ENCODE data around the gene MVK.

The MVK gene

DNA sequence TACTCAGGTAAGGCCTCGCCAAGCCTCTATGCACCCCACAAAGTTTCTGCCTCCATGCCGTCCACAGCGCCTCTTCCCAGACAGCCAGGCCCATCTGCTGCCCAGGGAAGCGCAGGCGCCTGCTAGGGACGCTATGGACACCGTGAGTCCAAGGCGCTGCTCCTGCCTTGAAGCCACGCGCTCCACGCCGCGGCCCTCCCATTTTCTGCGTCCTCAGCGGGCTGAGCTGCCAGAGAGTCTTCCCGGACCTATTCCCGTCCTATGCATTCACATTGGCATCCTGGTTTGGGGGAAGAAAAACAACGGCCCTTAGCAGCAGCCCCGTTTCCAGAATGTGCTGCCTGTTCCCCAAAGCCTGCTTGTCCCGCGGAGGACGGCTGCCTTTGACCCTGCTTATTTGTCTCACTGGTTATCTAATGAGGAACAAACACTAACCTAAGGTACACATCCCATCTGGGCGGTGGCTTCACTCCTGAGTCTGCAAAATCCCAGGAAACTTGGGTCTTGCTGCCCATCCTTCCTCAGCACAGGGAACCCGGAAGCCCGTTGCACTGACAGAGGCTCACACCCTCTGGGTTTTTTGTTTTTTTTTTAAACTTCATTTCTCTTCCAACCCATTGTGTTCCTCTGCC lies 38.2 kb upstream of the MVK start:
- no peaks in the 10 kb centered on the region for H3K9me3 ChIP-seq (ENCODE audit: low read length)

DNA sequence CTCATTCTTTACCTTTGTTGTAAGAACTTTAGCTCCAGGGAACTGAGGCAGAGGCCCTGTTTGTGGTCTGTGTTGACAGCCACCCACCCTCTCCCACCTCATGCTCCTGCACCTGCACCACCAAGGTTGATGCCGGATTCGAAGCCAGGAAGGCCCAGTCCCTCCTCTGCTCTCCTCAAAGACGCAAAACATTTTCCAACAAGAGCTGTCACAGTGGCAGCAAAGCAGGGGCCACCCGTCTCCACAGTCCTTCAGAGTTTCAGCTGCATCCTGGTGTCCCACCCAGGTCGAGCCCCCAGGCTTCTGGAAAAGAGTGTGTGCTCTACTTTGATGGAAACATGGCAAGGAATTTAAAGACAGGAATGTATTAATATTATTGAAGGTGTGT lies 37.7 kb upstream of the MVK start:
- Histone ChIP-seq H3K4me1 (ENCODE audit: insufficient read depth, low read length, severe bottlenecking) (no peaks in the 10 kb centered on the region), H2AFZ (ENCODE audit: low read length) (no peak overlapping the region), H3K9me3 (ENCODE audit: low read length) (no peaks in the 10 kb centered on the region), H3K27ac (ENCODE audit: low read depth, low read length, poor library complexity, severe bottlenecking) (no peak overlapping the region), H3F3A (ENCODE audit: insufficient read depth, low read length) (no peaks in the 10 kb centered on the region), H3K4me2 (ENCODE audit: low read length) (no peak overlapping the region), H4K20me1 (ENCODE audit: insufficient read depth, low read length) (no peaks in the 10 kb centered on the region), H3K79me2 (ENCODE audit: insufficient read depth, low read length) (no peaks in the 10 kb centered on the region), H3K27me3 (ENCODE audit: insufficient read depth, low read length) (no peaks in the 10 kb centered on the region), H3K9me2 (ENCODE audit: low read depth, low read length) (no peaks in the 10 kb centered on the region), H3K4me3 (ENCODE audit: low read depth, low read length, poor library complexity, severe bottlenecking) (no peak overlapping the region), H3K36me3 (ENCODE audit: insufficient read depth, low read length) (no peaks in the 10 kb centered on the region), H3K9ac (ENCODE audit: low read length) (no peak overlapping the region)
- TF ChIP-seq, protein P1, sequence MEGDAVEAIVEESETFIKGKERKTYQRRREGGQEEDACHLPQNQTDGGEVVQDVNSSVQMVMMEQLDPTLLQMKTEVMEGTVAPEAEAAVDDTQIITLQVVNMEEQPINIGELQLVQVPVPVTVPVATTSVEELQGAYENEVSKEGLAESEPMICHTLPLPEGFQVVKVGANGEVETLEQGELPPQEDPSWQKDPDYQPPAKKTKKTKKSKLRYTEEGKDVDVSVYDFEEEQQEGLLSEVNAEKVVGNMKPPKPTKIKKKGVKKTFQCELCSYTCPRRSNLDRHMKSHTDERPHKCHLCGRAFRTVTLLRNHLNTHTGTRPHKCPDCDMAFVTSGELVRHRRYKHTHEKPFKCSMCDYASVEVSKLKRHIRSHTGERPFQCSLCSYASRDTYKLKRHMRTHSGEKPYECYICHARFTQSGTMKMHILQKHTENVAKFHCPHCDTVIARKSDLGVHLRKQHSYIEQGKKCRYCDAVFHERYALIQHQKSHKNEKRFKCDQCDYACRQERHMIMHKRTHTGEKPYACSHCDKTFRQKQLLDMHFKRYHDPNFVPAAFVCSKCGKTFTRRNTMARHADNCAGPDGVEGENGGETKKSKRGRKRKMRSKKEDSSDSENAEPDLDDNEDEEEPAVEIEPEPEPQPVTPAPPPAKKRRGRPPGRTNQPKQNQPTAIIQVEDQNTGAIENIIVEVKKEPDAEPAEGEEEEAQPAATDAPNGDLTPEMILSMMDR (IDR thresholded peaks at IDR 0.05; ENCODE audit: low read length) = no peak
- no peak for TF ChIP-seq EZH2 (IDR thresholded peaks at IDR 0.05; ENCODE audit: borderline replicate concordance, low read length)

More for the DNA sequence above, 38.2 kb upstream of the MVK start:
- H3K4me1 ChIP-seq (ENCODE audit: insufficient read depth, low read length, severe bottlenecking) = no peaks in the 10 kb centered on the region
- H4K20me1 ChIP-seq (ENCODE audit: insufficient read depth, low read length) = no peaks in the 10 kb centered on the region
- H3K4me2 ChIP-seq (ENCODE audit: low read length) = no peak overlapping the region
- no peak overlapping the region for H3K9ac ChIP-seq (ENCODE audit: low read length)
- TF ChIP-seq, protein P1 (IDR thresholded peaks at IDR 0.05; ENCODE audit: low read length) = no peak
- TF ChIP-seq EZH2 (IDR thresholded peaks at IDR 0.05; ENCODE audit: borderline replicate concordance, low read length) = no peak
- no peaks in the 10 kb centered on the region for H3F3A ChIP-seq (ENCODE audit: insufficient read depth, low read length)
- H3K9me2 ChIP-seq (ENCODE audit: low read depth, low read length) = no peaks in the 10 kb centered on the region
- no peaks in the 10 kb centered on the region for H3K36me3 ChIP-seq (ENCODE audit: insufficient read depth, low read length)
- H3K79me2 ChIP-seq (ENCODE audit: insufficient read depth, low read length) = no peaks in the 10 kb centered on the region
- H3K27me3 ChIP-seq (ENCODE audit: insufficient read depth, low read length) = no peaks in the 10 kb centered on the region
- no peak overlapping the region for H2AFZ ChIP-seq (ENCODE audit: low read length)
- H3K4me3 ChIP-seq (ENCODE audit: low read depth, low read length, poor library complexity, severe bottlenecking) = no peak overlapping the region
- no peak overlapping the region for H3K27ac ChIP-seq (ENCODE audit: low read depth, low read length, poor library complexity, severe bottlenecking)

DNA sequence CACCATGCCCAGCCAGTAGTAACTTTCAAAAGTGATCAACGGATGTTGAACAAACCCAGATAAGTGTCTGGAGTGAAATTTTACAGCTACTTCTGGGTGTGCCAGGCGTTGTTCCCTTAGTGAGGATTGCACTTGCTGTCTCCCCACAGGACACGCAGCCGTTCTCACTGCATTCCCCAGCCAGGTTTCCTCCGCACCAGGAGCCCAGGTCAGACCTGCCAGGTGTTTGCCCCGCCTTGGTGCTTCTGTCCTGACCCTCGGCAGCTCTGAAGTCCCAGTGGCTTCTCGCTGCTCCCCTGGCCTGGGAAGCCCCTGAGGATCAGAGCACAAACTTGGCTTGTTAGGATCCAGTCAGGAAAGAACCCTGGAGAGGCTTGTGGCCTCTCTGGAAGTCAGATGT lies 36.5 kb upstream of the MVK start:
- Histone ChIP-seq H3K79me2 (ENCODE audit: insufficient read depth, low read length) (no peaks in the 10 kb centered on the region), H3K4me3 (ENCODE audit: low read depth, low read length, poor library complexity, severe bottlenecking) (no peak overlapping the region), H3K27me3 (ENCODE audit: insufficient read depth, low read length) (no peaks in the 10 kb centered on the region), H3K27ac (ENCODE audit: low read depth, low read length, poor library complexity, severe bottlenecking) (no peak overlapping the region), H3K9me3 (ENCODE audit: low read length) (no peaks in the 10 kb centered on the region), H3K9ac (ENCODE audit: low read length) (no peak overlapping the region), H3K36me3 (ENCODE audit: insufficient read depth, low read length) (no peaks in the 10 kb centered on the region), H4K20me1 (ENCODE audit: insufficient read depth, low read length) (no peaks in the 10 kb centered on the region), H3F3A (ENCODE audit: insufficient read depth, low read length) (no peaks in the 10 kb centered on the region), H3K9me2 (ENCODE audit: low read depth, low read length) (no peaks in the 10 kb centered on the region), H3K4me1 (ENCODE audit: insufficient read depth, low read length, severe bottlenecking) (no peaks in the 10 kb centered on the region), H3K4me2 (ENCODE audit: low read length) (no peak overlapping the region), H2AFZ (ENCODE audit: low read length) (no peak overlapping the region)
- TF ChIP-seq, protein P1 (IDR thresholded peaks at IDR 0.05; ENCODE audit: low read length) = no peak
- no peak for TF ChIP-seq EZH2 (IDR thresholded peaks at IDR 0.05; ENCODE audit: borderline replicate concordance, low read length)

Data from OCI-LY1 (cell line).